GM19238 (cell line): ENCODE measurements around the gene ZFR2.
A peak's percentile ranks its signal among the peaks of the same experiment; 100 is the strongest.

Source experiments
- DNase-seq: peaks from one replicate; pipeline ENCODE4 v3.0.0; 2011; ENCODE audit warnings: low spot score; ENCODE audit not compliant: insufficient read length

ZFR2 gene

DNA sequence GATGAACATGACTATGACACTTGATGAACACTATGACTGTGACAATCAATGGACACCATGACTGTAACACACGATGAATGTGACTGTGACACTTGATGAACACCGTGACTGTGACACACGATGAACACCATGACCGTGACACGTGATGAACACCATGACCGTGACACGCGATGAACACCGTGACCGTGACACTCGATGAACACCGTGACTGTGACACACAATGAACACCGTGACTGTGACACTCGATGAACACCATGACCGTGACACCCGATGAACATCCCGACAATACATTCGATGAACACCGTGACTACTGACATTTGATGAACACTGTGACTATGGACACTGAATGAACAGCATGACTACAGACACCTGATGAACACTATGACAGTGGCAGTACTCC is 30.9 kb downstream of the ZFR2 start:
- no peak for DNase-seq

DNA sequence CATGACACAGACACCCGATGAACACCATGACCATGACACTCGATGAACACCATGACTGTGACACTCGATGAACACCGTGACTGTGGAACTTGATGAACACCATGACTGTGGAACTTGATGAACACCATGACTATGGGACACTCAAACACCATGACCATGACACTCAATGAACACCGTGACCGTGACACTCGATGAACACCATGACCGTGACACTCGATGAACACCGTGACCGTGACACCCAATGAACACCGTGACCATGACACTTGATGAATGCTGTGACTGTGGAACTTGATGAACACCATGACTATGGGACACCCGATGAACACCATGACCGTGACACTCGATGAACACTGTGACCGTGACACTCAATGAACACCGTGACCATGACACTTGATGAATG is 31.5 kb downstream of the ZFR2 start:
- no peak for DNase-seq

DNA sequence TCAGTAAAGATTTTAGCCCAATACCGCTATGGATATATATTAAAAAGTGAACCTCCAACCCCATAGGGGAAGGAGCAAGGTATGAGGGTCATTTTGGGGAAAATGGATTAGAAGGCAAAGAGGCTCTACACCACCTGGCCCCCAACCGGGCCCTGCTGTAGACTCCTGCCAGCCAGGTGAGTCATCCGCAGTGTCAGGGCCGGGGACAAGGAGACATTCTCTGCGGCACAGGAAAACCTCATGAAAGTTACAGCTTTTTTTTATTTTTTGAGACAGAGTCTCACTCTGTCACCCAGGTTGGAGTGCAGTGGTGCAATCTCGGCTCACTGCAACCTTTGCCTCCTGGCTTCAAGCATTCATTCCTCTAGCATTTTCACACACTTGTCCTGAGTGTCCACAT is 32.0 kb downstream of the ZFR2 start:
- DNase-seq = no peak

DNA sequence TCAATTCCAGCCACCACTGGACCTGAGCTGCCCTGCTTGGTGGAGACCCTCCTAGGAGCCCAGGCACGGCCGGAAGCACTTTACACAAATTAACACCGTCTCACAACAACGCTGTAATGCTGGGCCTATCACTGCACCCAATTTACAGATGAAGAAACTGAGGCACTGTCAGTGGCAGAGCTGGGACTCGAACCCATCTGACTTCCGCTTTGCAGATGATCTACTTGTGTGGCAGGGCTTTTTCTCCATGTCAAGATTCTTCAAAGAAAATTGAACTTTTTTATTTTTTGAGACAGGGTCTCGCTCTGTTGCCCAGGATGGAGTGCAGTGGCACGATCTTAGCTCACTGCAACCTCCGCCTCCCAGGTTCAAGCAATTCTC is 33.8 kb downstream of the ZFR2 start:
- DNase-seq = no peak

- DNase-seq = no peak
Measured at GRCh38 chr19:3834349-3835054, 34.3 kb downstream of the ZFR2 start.

- no peak for DNase-seq
Measured at GRCh38 chr19:3833578-3834348, 35.1 kb downstream of the ZFR2 start.

- DNase-seq = no peak
Measured at GRCh38 chr19:3832001-3832400, 36.8 kb downstream of the ZFR2 start.

- DNase-seq = no peak
Measured at GRCh38 chr19:3831601-3832000, 37.2 kb downstream of the ZFR2 start.

GRCh38 chr19:3830621-3831589 is 37.9 kb downstream of the ZFR2 start:
- no peak for DNase-seq

DNA sequence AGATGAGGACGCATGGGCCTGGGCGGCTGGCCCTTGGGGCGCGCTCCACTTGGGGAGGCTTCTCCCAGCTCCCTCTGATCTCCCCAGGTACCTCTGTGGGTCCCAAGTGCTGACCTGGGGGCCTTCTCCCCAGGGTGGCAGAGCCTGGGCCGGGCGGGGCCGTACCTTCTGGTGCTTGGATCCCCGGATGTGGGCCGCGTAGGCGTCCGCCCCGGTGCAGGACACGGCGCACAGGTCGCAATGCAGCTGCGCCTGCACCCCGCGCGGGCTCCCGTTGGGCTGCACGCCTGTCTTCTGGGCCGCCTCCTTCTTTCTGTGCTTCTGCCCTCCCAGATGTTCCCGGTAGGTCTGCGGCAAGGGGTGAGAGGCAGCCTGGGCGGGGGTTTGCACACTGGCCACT is 41.5 kb downstream of the ZFR2 start:
- no peak for DNase-seq

GRCh38 chr19:3826163-3826562 is 42.7 kb downstream of the ZFR2 start:
- no peak for DNase-seq

- no peak for DNase-seq
Measured at GRCh38 chr19:3825286-3825956, 43.4 kb downstream of the ZFR2 start.

DNA sequence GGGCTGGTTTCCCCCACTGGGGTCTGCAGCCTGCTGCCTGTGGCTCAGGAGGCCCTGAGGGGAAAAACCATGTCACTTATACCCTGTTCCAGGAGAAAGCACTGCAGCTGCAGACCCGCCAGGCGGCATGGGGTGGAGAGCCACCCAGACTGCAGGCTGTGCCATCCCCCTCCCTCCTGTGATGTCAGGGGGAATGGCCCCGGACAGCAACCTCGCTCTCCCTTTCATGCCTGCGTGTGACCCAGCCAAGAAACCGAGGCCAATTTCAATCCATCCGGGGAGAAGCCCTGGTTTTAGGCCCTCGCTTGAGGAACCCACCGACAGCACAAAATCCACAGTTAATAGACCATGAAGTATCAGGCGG is 45.5 kb downstream of the ZFR2 start:
- no peak for DNase-seq

GRCh38 chr19:3822683-3823349 is 46.0 kb downstream of the ZFR2 start:
- no peak for DNase-seq

GRCh38 chr19:3821857-3822364 is 46.9 kb downstream of the ZFR2 start:
- DNase-seq = peak; percentile 86

DNA sequence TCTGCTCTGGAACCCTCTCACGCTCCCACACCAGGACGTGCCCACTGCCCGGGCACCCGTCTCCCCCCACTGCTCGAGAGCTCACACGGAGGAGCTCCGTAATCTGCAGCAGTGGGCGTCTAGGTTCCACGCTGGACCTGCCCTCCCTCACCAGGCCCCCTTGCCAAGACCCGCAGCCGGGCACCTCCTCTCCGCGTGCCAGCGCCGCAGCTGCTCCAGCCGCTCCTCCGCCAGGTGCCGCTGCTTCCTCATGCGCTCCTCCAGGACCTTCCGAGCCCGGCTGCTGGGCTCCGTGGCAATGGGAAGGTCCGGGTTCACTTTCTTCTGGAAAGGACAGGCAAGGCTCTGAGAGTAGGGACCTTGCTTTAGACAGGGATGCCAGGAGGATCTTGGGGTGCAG is 47.7 kb downstream of the ZFR2 start:
- DNase-seq = no peak

GRCh38 chr19:3819989-3820388 is 48.8 kb downstream of the ZFR2 start:
- DNase-seq = no peak

DNA sequence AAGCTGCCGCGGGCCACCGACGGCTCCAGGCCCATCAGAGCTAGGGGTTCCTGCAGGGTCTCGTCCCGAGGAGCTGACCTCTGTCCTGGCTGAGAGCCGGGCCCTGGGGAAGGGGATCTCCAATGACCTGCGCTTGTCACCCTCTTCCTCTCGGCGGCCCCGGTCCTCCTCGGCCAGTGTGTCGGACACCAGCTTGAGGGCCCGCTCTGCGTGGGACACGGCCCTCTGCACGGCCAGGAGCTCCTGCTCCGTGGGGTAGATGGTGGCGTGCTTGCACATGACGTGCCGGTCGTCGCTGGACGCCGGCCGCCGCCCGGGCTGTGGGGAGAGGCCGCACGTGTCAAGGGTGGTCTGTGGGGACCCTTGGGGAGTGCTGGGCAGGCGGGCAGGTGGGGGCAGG is 49.9 kb downstream of the ZFR2 start:
- DNase-seq = no peak

DNA sequence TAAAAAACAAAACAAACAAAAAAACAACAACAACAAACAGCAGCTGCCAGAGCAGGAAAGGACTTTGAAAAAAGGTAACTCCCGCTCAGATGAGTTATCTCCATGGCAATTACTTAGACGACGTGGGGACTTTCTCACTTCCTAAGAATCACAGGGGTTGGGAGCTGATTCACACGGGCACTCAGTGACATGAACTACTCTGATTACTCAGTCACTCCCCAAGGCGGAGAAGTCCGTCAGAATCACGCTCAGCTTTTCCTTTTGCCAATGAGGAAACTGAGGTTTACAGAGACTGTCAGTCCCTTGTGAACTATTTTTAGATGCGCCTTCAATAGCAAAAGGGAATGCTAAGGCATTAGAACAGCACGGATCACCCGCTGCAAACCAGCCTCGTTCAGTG is 50.4 kb downstream of the ZFR2 start:
- no peak for DNase-seq

- no peak for DNase-seq
Measured at GRCh38 chr19:3817761-3818160, 51.1 kb downstream of the ZFR2 start.
